ENCODE measurements around the gene ANKRD6. TPM values are rescaled to one million over a fixed set of nuclear protein-coding genes. Genes with fewer than 3 reads are reported as not detected.

The ANKRD6 gene
- total RNA-seq, 1 experiment from 2014 or later = 2.4 TPM

GRCh38 chr6:89649682-89650081 lies 216.7 kb downstream of the ANKRD6 start:
- CTCF ChIA-PET = no interaction called here

GRCh38 chr6:89650579-89650978 lies 217.6 kb downstream of the ANKRD6 start:
- POLR2A ChIA-PET = no interaction called here
- no peak for DNase-seq (ENCODE audit: low read depth, low spot score)
- no peak for TF ChIP-seq CTCF (IDR thresholded peaks at IDR 0.05)
- no peak for TF ChIP-seq POLR2AphosphoS5 (IDR thresholded peaks at IDR 0.05; ENCODE audit: low read depth, low read length)
- no peak for TF ChIP-seq SIN3A (IDR thresholded peaks at IDR 0.05; ENCODE audit: borderline replicate concordance, insufficient read depth, low read depth, low read length)
- no peak for TF ChIP-seq REST (IDR thresholded peaks at IDR 0.05; ENCODE audit: insufficient read depth in 1 of 2, low read depth in 2 of 2, low read length in 1 of 2)
- no peak for TF ChIP-seq TCF7L2 (IDR thresholded peaks at IDR 0.05; ENCODE audit: low read depth, low read length)
- in situ Hi-C loops (cut with HindIII; ENCODE audit: low pct_unique_long_range_greater_than_20kb, low sequenced_read_pairs) = no loop called here
- H3K27ac ChIP-seq (ENCODE audit: low read length) = no peak overlapping the region
- CTCF ChIA-PET = interaction anchor here (0.6 kb wide), 1 partner anchor 212 kb away, joined by 3 read pairs; no protein-coding TSS in a partner anchor
- no peaks in the 10 kb centered on the region for H3K4me1 ChIP-seq (ENCODE audit: control insufficient read depth, insufficient read depth, low read length)
- no peak overlapping the region for H3K4me3 ChIP-seq (ENCODE audit: low read depth in 2 of 2, low read length in 2 of 2)
- ATAC-seq = no peak
- peaks cover 51% of the 10 kb centered on the region for H3K36me3 ChIP-seq (ENCODE audit: control insufficient read depth, insufficient read depth, low read length)
- intact Hi-C loops (cut with micrococcal nuclease; ENCODE audit: unreplicated experiment) = no loop called here
- H3K9me3 ChIP-seq (ENCODE audit: control insufficient read depth, insufficient read depth, low read depth, low read length) = no peaks in the 10 kb centered on the region
- no peaks in the 10 kb centered on the region for H3K27me3 ChIP-seq (ENCODE audit: control insufficient read depth, insufficient read depth, low read length)
- no TSS peak for BruUV-seq (replicated peaks)

More at GRCh38 chr6:89649682-89650081, 216.7 kb downstream of the ANKRD6 start:
- Histone ChIP-seq H3K4me1 (ENCODE audit: control insufficient read depth, insufficient read depth, low read length) (no peaks in the 10 kb centered on the region), H3K4me3 (ENCODE audit: low read depth in 2 of 2, low read length in 2 of 2) (no peak overlapping the region), H3K9me3 (ENCODE audit: control insufficient read depth, insufficient read depth, low read depth, low read length) (no peaks in the 10 kb centered on the region), H3K27ac (ENCODE audit: low read length) (no peak overlapping the region), H3K27me3 (ENCODE audit: control insufficient read depth, insufficient read depth, low read length) (no peaks in the 10 kb centered on the region), H3K36me3 (ENCODE audit: control insufficient read depth, insufficient read depth, low read length) (peaks cover 44% of the 10 kb centered on the region)
- ATAC-seq (no peak), DNase-seq (ENCODE audit: low read depth, low spot score) (no peak)
- POLR2A ChIA-PET = no interaction called here
- TF ChIP-seq TCF7L2 (IDR thresholded peaks at IDR 0.05; ENCODE audit: low read depth, low read length) (no peak), REST (IDR thresholded peaks at IDR 0.05; ENCODE audit: insufficient read depth in 1 of 2, low read depth in 2 of 2, low read length in 1 of 2) (no peak), CTCF (IDR thresholded peaks at IDR 0.05) (no peak), POLR2AphosphoS5 (IDR thresholded peaks at IDR 0.05; ENCODE audit: low read depth, low read length) (no peak), SIN3A (IDR thresholded peaks at IDR 0.05; ENCODE audit: borderline replicate concordance, insufficient read depth, low read depth, low read length) (no peak)
- in situ Hi-C loops (cut with HindIII; ENCODE audit: low pct_unique_long_range_greater_than_20kb, low sequenced_read_pairs) (no loop called here), intact Hi-C loops (cut with micrococcal nuclease; ENCODE audit: unreplicated experiment) (no loop called here)
- BruUV-seq (replicated peaks) = no TSS peak
